ENCODE measurements around the gene EEFSEC. TPM values are rescaled to one million over a fixed set of nuclear protein-coding genes. Genes with fewer than 3 reads are reported as not detected.
A peak's percentile ranks its signal among the peaks of the same experiment; 100 is the strongest.

Gene EEFSEC
- total RNA-seq, 2 donors from 2014 or later = 3.4 to 20.3 TPM

DNA sequence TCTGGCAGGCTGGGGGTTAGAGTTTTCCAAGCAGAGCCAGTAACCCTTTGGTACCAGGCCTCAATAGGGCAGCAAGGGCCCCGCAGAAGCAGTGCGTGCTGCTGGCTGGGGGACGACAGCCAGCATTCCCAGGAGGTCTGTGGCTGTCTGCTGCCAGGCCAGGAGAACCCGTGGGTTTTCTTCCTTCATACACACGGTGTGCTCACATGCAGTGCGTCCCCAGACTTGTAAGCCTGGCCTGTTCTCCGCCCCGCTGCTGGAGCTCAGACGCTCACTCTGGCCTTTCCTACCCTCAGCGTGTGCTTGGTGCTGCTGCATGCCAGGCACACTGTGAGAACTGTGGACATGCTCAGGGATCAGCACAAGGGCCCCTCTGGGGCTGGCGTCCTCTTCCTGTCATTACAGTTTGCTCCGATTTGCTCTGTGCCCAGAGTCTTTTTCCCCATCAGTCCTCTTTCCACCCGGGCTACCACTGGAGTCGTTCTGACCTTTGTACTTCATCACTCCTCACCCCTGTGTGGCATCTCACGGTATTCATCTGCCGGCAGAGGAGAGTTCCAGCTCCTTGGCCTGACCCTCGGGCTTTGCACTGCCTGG is 163.9 kb downstream of the EEFSEC start:
- no peaks in the 10 kb centered on the region for H3K9me3 Mint-ChIP-seq
- DNase-seq (ENCODE audit: low spot score in 2 of 2) (no peak), ATAC-seq (no peak)
- peak overlapping the region; percentile 59 to 86 for H3K27ac Mint-ChIP-seq
- peaks cover 0 to 7% of the 10 kb centered on the region in 2 donors for H3K36me3 Mint-ChIP-seq

DNA sequence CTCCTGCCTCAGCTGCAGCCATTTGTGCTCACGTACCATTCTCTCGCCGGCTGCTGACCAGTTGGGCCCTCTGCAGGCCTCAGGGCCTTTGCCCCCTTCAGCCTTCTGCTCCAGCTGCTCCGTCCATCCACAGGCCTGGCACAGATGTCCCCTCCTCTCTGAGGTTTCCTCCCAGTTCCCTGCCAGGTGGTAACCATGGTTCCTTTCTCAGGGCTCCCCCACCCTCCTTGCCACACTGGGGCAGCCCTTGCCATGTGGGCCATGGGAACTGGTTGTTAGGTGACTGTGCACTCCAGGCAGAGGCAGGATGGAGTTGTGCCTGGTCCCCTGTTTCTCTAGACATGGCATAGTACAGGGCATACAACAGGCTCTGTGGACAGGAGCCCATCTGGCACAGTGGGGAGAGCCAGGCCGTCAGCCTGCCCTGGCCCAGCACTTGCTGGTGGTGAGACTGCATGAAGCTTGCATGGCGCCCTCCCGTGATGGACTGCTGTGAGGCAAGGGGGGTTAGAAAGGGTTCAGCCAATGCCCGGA is 164.5 kb downstream of the EEFSEC start:
- ATAC-seq (no peak), DNase-seq (ENCODE audit: low spot score in 2 of 2) (no peak)
- peak overlapping the region; percentile 59 to 86 for H3K27ac Mint-ChIP-seq
- peaks cover 0 to 7% of the 10 kb centered on the region in 2 donors for H3K36me3 Mint-ChIP-seq
- H3K9me3 Mint-ChIP-seq = no peaks in the 10 kb centered on the region

DNA sequence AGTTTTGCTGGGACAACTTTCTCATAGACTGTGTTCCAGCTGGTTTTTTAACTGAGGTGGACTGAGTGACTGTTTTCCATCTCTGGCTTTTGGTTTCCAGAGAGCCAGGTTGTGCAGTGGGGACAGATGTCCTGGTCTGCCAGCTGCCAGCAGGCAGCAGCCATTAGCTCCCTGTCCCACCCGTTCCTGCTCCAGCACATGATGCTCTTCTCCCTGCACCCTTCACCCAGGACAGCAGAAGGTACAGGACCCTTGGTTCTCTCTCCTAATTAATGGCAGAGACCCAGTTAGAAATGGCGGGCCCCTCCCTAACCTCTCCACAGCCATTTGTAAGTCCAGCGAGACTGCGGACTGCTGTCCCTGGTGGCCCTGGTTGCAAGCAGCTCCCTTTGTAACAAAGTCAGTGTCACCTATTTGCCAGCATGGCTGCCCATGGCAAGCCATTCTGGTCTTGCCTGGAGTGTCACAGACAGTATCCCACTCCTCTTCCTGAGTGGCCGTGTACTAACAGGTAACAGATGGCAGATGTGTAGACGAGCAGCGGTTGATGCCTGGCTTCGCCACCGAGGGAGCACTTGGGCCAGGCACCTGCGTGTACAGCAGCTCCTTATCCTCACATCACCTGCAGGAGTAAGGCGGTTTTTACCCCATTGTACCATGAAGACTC is 165.1 kb downstream of the EEFSEC start:
- H3K36me3 Mint-ChIP-seq = peaks cover 0 to 7% of the 10 kb centered on the region in 2 donors
- ATAC-seq (no peak), DNase-seq (ENCODE audit: low spot score in 2 of 2) (no peak)
- no peaks in the 10 kb centered on the region for H3K9me3 Mint-ChIP-seq
- peak overlapping the region in 1 of 2 donors; percentile 50 for H3K27ac Mint-ChIP-seq

DNA sequence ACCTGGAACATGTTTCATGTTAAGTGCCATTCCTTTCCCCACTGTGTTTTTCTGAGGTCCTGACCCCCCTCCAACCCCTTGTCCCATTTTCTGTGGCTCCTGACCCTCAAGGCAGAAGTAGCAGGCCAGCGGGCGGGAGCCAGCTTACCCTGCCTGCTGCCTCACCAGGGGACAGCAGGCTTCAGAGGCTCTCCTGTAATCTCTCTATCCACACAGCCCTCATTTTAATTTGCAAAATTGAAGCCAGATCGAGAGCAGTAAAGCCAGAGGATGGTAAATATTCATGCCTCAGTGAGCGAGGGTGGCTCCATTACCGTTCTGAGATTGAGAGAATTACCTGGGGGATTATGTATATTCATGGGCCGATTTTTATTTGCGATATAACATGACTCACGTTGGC is 165.8 kb downstream of the EEFSEC start:
- H3K27ac Mint-ChIP-seq = no peak overlapping the region
- H3K9me3 Mint-ChIP-seq = no peaks in the 10 kb centered on the region
- no peak for ATAC-seq
- peaks cover 0 to 7% of the 10 kb centered on the region in 2 donors for H3K36me3 Mint-ChIP-seq
- DNase-seq (ENCODE audit: low spot score in 2 of 2) = no peak

DNA sequence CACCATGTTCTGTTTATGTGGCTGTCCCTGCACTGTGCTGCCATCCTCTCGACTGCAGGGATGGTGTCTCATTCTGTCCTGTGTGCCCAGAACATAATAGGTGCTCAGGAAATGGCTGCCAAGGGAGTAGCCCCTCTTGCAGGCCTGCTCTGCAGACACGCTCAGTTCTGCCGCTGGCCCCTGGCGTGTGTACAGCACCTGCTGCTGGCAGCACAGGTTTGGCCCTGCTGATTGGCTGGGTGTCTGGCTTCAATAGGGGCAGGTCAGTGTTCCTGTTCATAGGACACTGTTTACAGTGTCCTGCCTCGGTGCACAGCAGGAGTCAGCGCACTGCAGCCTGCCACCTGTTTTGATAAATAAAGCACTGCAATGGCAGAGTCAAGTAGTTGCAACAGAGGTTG is 166.5 kb downstream of the EEFSEC start:
- no peaks in the 10 kb centered on the region for H3K9me3 Mint-ChIP-seq
- no peak overlapping the region for H3K27ac Mint-ChIP-seq
- DNase-seq (ENCODE audit: low spot score in 2 of 2) (no peak), ATAC-seq (no peak)
- H3K36me3 Mint-ChIP-seq = peaks cover 0 to 7% of the 10 kb centered on the region in 2 donors

DNA sequence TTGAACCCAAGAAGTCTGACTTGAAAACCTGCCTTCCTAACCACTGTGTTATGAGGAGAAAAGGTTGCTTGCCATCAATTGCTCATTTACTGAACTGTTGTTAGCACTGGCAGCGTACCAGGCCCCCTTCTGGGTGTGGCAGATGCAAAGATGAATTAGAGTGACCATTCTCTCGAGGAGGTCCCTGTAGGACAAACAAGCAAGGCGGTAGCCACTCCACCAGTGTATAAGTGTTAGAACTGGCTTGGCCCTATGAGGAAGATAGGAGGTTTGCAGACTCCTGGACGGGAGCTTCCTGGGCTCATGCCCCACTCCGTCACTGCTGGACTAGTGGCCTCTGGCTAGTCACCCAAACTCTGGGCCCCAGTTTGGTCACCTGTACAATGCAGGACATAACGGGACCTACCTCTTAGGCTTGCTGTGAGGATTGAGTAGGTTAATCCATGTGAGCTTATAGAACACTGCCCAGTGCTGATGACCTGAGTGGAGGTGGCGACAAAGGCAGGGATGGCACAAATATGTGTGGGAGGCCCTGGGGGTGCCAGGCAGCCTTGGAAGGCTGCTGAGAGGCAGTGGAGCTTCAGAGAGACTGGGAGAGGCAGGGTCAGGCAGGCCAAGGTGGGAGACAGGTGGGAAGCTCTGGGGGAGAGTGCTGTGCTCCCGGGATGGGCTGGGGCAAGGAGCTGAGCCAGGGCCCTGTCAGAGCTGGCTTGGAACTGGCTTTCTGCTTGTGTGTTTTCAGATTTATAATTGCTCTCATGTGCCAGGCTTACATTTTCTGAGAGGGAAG is 167.5 kb downstream of the EEFSEC start:
- ATAC-seq (no peak), DNase-seq (ENCODE audit: low spot score in 2 of 2) (no peak)
- Mint-ChIP-seq H3K27ac (peak overlapping the region; percentile 38 to 71), H3K9me3 (no peaks in the 10 kb centered on the region), H3K36me3 (peaks cover 0 to 7% of the 10 kb centered on the region in 2 donors)

DNA sequence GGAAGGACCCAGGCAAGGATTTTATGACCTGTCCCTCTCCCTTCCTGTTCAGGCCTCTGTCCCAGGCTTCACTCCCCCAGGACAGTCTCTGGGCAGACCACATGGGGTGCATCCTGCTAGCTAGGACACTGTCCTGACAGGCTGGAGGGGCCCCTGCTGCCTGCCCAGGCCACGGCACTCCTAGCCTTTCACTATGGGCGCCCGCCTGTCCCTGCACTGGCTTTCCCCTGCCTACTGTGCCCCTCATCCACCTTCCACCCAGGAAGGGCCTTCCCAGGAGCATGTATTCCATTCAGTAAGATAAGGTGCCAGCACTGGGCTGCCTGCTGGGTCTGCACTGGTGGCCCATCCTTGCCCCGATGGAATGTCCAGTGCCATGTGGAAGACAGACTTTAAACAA is 168.1 kb downstream of the EEFSEC start:
- peaks cover 0 to 7% of the 10 kb centered on the region in 2 donors for H3K36me3 Mint-ChIP-seq
- ATAC-seq (no peak), DNase-seq (ENCODE audit: low spot score in 2 of 2) (no peak)
- H3K27ac Mint-ChIP-seq = peak overlapping the region; percentile 14 to 38
- H3K9me3 Mint-ChIP-seq = no peaks in the 10 kb centered on the region

DNA sequence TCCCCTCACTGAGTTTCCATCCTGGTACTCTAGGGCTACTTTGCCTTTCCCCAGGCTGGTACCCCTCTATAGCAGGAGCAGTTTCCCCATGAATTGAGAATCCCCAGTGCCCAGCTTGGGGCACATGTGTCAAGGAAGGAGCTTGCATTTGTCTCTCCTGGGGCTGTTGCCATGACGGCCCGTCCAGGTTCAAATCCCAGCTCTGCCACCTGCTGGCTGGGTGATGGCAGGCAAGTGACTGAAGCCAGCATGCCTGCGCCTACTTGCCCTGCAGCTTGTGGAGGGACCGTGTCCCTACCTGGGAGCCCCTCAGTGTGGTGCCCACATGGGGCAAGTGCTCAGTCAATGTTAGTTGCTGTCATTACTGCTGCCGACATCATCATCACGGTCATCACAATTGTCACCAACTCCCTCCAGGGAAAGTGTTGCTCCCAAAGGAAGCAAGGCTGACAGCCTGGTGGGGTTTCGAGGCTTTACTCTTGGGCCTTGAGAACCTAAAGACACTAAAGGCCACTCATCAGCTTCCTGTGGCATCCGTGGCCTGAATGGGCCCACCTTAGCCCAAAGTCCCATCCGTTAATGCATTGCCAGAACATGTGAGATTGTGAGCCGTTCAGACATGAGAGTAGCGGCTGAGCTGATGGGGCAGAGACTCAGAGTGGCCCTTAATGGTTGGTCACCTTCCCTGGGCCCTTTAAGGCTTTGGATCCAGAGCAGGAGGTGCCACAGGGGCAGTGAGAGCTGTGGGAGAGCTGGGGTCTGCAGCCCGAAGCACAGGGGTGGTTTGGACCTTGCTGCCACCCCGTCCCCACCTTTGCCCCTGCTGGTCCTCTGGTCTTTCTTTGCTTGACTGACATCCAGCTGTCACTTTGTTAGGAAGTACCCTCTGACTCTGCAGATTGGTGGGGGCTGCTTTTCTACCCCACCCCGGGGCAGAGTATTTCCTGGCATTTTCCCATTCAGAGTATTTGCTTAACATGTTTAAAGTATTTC is 169.0 kb downstream of the EEFSEC start:
- Mint-ChIP-seq H3K9me3 (no peaks in the 10 kb centered on the region), H3K27ac (peak overlapping the region in 1 of 2 donors; percentile 14), H3K36me3 (peaks cover 0 to 4% of the 10 kb centered on the region in 2 donors)
- ATAC-seq (peak; percentile 63 to 67), DNase-seq (ENCODE audit: low spot score in 2 of 2) (peak in 1 of 2 donors; percentile 60)

DNA sequence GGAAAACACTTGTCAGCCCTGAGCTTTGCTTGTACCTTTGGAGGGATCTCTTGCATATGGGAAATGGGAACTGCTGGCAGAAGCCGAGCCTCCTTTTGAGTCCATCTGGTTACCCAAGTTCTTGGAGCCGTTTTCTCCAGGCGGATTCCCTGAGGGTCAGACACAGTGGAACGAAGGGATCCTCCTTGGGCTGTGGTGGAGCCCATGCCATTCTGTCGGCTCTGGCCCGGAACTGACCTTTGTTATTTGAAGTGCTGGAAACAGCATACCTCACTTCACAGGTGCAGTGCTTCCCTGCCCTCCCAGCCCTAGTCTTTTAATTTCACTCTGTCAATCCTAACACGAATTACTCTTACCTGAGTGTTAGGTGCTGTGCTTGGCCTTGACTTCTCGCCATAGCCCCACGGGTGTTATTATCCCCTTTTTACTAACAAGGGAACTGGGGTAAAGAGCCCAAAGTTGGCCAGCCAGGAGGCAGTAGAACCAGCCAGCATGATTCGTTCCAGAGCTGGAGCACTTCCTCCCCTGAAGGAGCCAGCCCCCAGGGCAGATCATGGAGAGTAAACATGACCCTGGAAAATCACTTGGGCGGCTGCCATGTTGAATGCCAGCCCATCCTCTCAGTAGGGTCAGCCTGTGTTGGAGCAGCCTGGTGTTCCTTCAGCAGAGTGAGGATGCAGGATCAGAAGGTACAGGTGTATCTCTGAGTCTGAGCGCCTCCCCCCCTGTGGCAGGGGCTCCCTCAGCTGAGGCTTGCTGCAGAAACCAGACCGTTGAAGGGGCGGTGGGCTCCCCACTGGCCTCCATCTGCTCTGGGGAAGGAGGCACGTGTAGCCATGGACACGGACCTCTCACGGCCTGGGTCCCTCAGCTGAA is 170.2 kb downstream of the EEFSEC start:
- peak overlapping the region in 1 of 2 donors; percentile 14 for H3K27ac Mint-ChIP-seq
- H3K9me3 Mint-ChIP-seq = no peaks in the 10 kb centered on the region
- no peak for DNase-seq (ENCODE audit: low spot score in 2 of 2)
- ATAC-seq = no peak
- no peaks in the 10 kb centered on the region for H3K36me3 Mint-ChIP-seq

DNA sequence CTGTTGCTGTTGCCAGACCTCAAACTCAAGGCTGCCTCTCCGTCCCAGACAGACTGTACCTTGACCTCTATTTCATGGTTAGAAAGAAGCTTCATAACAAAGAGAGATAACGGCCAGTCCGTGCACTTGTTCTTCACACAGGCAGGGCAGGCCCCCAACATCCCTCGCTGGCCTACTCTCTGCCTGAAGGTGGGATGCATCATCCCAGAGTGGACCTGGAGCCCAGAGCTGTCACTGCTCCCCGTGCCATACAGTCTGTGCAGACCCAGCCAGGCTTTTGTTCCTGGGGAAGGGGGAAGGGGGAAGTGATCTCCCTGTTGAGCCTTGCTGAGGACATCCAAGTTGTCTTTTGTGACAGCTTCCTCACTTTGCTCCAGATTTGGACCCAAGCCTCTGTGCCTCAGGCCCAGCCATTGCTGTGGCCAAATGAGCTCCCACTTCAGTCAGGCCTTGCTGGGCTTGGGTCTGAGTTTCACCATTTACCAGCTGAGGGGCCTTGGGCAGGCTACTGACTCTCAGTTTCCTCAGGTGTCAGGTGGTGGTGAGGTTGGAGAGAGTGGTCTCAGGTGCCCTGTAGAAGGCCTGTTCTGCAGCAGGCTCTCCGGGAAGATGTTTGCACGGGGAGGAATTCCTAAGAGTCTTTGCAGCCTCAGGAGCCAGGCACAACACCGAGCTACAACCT is 171.8 kb downstream of the EEFSEC start:
- H3K27ac Mint-ChIP-seq = no peak overlapping the region
- ATAC-seq = no peak
- H3K9me3 Mint-ChIP-seq = no peaks in the 10 kb centered on the region
- DNase-seq (ENCODE audit: low spot score in 2 of 2) = no peak
- H3K36me3 Mint-ChIP-seq = no peaks in the 10 kb centered on the region

DNA sequence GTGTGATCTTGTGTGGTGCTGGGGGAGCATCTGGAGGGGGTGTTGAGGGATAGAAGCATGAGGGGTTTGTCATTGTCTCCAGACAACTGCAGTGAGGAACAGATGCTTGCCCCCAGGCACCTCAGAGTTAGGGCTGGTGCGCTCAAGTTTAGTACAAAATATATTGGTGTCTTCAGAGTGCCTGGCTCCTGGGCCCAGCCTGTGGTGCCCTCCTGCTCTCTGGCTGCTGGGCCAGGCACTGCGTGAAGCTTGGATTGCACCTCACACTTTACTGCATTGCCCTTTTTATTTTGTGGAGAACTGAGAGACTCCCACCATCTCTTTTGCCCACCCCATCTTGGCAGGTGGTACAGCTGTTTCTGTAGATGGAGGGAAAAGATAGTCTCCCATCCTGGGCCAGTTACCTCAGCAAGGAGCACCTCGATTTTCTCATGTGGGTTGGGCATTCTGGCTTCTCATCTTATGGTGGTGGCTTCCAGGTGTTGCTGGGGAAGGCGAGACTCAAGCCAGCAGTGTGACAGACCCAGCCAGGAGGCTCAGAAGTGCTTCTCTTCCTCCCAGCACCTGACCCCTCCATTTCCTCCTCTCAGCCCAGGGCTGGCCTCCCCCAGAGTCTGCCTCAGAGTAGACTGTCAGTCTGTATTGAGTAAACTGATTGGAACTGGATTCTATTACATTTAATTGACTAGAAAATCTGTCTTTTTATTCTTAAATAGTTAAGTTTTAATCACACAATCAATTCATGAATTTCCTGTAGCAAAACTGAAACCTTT is 173.0 kb downstream of the EEFSEC start:
- DNase-seq (ENCODE audit: low spot score in 2 of 2) (no peak), ATAC-seq (peak in 1 of 2 donors; percentile 34)
- Mint-ChIP-seq H3K9me3 (no peaks in the 10 kb centered on the region), H3K27ac (peak overlapping the region; percentile 77 to 92), H3K36me3 (no peaks in the 10 kb centered on the region)

DNA sequence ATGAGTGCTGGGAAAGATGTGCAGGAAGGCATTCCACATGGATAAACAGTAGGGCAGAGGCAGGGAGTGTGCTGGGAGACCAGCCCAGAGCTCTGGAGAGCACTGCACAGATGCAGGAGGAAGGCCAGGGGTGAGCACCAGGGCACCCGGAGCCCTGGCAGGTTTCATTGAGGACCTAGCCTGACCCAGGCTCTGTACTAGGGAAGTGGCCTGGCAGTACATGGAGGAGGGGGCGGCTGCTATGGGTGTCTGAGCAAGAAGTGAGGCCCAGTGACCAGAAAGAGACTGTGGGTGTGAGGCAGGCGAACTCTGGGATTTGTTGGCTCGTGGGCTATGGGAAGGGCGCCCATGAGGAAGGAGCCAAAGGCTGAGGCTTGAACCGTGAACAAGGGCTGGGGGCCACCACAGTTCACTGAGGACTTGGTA is 174.3 kb downstream of the EEFSEC start:
- ATAC-seq (no peak), DNase-seq (ENCODE audit: low spot score in 2 of 2) (peak in 1 of 2 donors; percentile 40)
- no peaks in the 10 kb centered on the region for H3K36me3 Mint-ChIP-seq
- H3K9me3 Mint-ChIP-seq = no peaks in the 10 kb centered on the region
- H3K27ac Mint-ChIP-seq = peak overlapping the region in 1 of 2 donors; percentile 92

DNA sequence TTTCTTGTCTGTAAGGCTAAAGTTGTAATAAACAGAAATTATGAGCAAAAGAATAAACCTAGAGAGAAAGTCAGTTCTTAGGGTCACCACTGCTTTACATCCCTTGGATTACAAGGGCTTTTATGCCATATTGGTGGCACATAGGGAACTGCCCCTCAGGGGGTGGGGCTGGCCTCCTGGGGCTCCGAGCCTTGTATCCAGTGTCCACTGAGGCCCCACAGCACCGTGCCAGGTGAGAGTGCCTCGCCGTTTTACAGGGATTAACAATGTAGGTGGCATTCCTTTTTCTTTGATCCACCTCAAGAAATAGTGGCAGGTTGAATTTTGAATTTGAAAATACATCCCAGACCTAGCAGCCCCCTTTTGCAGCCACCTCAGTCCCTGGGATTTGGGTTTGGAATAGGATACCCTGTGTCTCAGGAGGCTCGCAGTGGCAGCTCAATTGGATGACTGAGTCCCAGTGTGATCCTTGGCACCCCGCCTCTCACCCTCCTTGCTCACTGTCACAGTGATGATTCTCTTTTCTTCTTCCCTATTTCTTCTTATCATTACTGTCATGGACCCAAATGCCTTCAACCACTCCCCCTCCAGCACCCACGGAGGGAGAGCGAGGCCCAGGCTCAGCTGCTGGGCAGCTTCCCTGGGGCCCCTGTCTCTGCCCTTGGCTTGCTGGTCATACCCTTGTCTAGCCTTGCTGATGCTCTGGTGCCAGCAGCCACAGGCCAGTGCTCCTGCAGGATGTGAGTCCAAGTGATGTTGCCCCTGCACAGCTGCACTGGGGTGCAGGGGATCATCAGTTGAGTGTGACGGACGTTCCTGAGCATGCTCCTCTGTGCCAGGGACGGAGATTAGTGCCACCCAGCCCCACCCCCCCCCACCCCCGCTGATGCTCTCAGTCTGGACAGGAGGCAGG is 175.5 kb downstream of the EEFSEC start:
- peak in 1 of 2 donors; percentile 37 for DNase-seq (ENCODE audit: low spot score in 2 of 2)
- H3K27ac Mint-ChIP-seq = no peak overlapping the region
- H3K36me3 Mint-ChIP-seq = no peaks in the 10 kb centered on the region
- ATAC-seq = no peak
- no peaks in the 10 kb centered on the region for H3K9me3 Mint-ChIP-seq

Measured in activated naive CD4-positive, alpha-beta T cell treated with anti-CD3 and anti-CD28 coated beads, Interleukin-2, amount 50 U/mL, for 72 hours (primary cell).